K562 (cell line): ENCODE data around the gene DDX20. TPM values are rescaled to one million over a fixed set of nuclear protein-coding genes. Genes with fewer than 3 reads are reported as not detected.

Source experiments
- COPS2 ChIP-seq: fragments of 450-650 bp; conservative IDR thresholded peaks from 2 replicates; pipeline ENCODE4 v1.6.1; 2016; ENCODE audit warnings: mild to moderate bottlenecking, moderate library complexity
- ZBTB40 ChIP-seq, 2 experiments: fragments of 450-650 bp in 1 of 2; sonication (generic) in 1 of 2; formaldehyde crosslinking in 1 of 2; IDR thresholded peaks; 2 replicates each; pipeline versions ENCODE4 v1.7.1 to v1.9.0; 2016 to 2022; ENCODE audit warnings: inconsistent platforms in 1 of 2, mild to moderate bottlenecking in 1 of 2, missing genetic modification reagents in 1 of 2
- polyA plus RNA-seq, 8 experiments: library from polyadenylated mRNA; depleted of rRNA in 4 of 8; stranded (reverse) in 5 of 8; unstranded in 3 of 8; fragments of >200 nt; fragmentation: Nextera tagmentation in 2 of 8; fragmentation: Illumina TruSeq in 1 of 8; extraction: Ambion mirVana in 2 of 8; extraction: Trizol in 1 of 8; gene quantifications; 2 replicates each; pipeline versions ENCODE4 v1.2.1 to v1.2.3, GENCODE V29; 2011 to 2014; ENCODE audit warnings: inconsistent platforms in 1 of 8, missing spikeins in 1 of 8
- total RNA-seq, 7 experiments: library from RNA; depleted of rRNA in 6 of 7; stranded (reverse); fragments of >200 nt in 6 of 7; fragmentation: Illumina TruSeq in 2 of 7; extraction: Trizol in 2 of 7; gene quantifications; 2 replicates each; pipeline versions ENCODE4 v1.2.1 to v1.2.3, GENCODE V29; 2011 to 2021; ENCODE audit warnings: low replicate concordance in 1 of 7

The DDX20 gene
- total and polyA plus RNA-seq, 9 of the 15 experiments (the other 6 are each of a cell fraction or from before 2014, with no cell fraction given): 8.3 to 33.4 (median 24.5) TPM

- TF ChIP-seq ZBTB40 (IDR thresholded peaks at IDR 0.05) (no peak), ZBTB40 (CRISPR knock-in tag; IDR thresholded peaks at IDR 0.05) (no peak), COPS2 (no peak)
Measured at GRCh38 chr1:111784273-111784901, 28.7 kb downstream of the DDX20 start (continued).
